ENCODE measurements around the gene MTHFD2L.

DNA sequence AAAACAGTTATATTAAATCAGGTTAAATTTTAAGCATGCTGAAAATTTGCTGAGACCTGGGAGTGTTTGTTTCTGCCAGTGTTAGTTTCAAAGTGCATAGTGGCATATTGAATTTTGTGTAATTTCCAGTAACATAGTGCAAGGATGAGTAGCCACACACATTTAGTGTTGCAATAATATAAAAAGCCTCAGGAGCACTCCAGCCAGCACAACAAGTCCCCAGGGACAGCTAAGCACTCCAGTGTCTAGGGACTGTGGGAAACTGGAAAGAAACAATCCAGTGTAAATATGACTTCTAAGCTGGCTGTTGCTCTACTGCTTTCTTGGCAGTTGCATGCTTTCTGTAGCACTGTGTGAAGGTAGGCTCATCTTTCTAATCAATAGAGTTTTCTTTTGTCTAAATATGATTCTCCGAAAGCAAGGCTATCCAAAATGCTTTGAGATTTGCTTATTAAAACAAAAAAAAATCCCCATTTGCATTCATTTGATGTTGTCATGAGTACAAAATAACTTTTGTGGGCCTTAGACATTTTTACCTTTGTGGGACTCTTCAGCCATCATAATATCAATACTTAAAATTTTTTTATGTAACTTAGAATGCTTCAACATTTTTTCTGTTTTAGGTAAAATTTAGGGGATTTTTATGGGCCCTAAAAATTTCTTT lies 34.7 kb upstream of the MTHFD2L start:
- TF ChIP-seq, protein P1, sequence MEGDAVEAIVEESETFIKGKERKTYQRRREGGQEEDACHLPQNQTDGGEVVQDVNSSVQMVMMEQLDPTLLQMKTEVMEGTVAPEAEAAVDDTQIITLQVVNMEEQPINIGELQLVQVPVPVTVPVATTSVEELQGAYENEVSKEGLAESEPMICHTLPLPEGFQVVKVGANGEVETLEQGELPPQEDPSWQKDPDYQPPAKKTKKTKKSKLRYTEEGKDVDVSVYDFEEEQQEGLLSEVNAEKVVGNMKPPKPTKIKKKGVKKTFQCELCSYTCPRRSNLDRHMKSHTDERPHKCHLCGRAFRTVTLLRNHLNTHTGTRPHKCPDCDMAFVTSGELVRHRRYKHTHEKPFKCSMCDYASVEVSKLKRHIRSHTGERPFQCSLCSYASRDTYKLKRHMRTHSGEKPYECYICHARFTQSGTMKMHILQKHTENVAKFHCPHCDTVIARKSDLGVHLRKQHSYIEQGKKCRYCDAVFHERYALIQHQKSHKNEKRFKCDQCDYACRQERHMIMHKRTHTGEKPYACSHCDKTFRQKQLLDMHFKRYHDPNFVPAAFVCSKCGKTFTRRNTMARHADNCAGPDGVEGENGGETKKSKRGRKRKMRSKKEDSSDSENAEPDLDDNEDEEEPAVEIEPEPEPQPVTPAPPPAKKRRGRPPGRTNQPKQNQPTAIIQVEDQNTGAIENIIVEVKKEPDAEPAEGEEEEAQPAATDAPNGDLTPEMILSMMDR (IDR thresholded peaks at IDR 0.05; ENCODE audit: borderline replicate concordance, extremely low read depth, low read length, poor library complexity, severe bottlenecking) = no peak
- no peak for TF ChIP-seq EZH2 (IDR thresholded peaks at IDR 0.05; ENCODE audit: borderline replicate concordance, low read depth, low read length, severe bottlenecking)
